ENCODE measurements around the gene PCDHGA7.

PCDHGA7 gene

DNA sequence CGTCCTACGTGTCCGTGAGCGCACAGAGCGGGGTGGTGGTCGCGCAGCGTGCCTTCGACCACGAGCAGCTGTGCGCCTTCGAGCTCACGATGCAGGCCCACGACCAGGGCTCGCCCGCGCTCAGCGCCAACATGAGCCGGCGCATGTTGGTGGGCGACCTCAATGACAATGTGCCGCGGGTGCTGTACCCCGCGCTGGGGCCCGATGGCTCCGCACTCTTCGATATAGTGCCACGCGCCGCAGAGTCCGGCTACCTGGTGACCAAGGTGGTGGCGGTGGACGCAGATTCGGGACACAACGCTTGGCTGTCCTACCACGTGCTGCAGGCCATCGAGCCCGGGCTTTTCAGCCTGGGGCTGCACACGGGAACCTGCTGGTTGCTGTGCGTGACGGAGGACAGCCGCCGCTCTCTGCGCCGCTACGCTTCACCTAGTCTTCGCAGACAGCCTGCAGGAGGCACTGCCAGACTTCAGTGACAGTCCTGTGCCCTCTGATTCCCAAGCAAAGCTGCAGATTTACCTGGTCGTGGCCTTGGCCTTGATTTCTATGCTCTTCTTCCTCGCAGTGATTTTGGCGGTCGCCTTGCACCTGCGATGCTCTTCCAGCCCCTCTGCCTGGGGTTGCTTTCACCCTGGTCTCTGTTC is 45.4 kb downstream of the PCDHGA7 start (continued):
- TF ChIP-seq, protein P1, sequence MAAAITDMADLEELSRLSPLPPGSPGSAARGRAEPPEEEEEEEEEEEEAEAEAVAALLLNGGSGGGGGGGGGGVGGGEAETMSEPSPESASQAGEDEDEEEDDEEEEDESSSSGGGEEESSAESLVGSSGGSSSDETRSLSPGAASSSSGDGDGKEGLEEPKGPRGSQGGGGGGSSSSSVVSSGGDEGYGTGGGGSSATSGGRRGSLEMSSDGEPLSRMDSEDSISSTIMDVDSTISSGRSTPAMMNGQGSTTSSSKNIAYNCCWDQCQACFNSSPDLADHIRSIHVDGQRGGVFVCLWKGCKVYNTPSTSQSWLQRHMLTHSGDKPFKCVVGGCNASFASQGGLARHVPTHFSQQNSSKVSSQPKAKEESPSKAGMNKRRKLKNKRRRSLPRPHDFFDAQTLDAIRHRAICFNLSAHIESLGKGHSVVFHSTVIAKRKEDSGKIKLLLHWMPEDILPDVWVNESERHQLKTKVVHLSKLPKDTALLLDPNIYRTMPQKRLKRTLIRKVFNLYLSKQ (tag by site-specific recombination; IDR thresholded peaks at IDR 0.05; ENCODE audit: borderline replicate concordance) = no peak
- no peak for TF ChIP-seq ZNF112 (tag by site-specific recombination; IDR thresholded peaks at IDR 0.05)
- TF ChIP-seq RBAK (tag by site-specific recombination; IDR thresholded peaks at IDR 0.05) = no peak
- no peak for TF ChIP-seq IKZF3 (tag by site-specific recombination; IDR thresholded peaks at IDR 0.05)
- no peak for TF ChIP-seq HIC1 (tag by site-specific recombination; IDR thresholded peaks at IDR 0.05)
- TF ChIP-seq ZNF350 (tag by site-specific recombination; IDR thresholded peaks at IDR 0.05) = no peak
- TF ChIP-seq ZNF146 (tag by site-specific recombination; IDR thresholded peaks at IDR 0.05) = no peak
- no peak for TF ChIP-seq ZNF140 (tag by site-specific recombination; IDR thresholded peaks at IDR 0.05)
- TF ChIP-seq ZNF548 (tag by site-specific recombination; IDR thresholded peaks at IDR 0.05) = no peak
- TF ChIP-seq ZNF311 (tag by site-specific recombination; IDR thresholded peaks at IDR 0.05; ENCODE audit: borderline replicate concordance) = no peak
- TF ChIP-seq FEZF1 (tag by site-specific recombination; IDR thresholded peaks at IDR 0.05) = no peak
- TF ChIP-seq ZNF366 (tag by site-specific recombination; conservative IDR thresholded peaks at IDR 0.05) = no peak
- no peak for TF ChIP-seq GFI1B (tag by site-specific recombination; IDR thresholded peaks at IDR 0.05)
- TF ChIP-seq ZNF677 (tag by site-specific recombination; IDR thresholded peaks at IDR 0.05) = no peak

GRCh38 chr5:141430332-141431113 is 48.0 kb downstream of the PCDHGA7 start, which contains the start of gene PCDHGA12:
PCDHGA12 (plus strand) TSS chr5:141430507; CDS start chr5:141430760, 253 bp downstream.
- no peak within 1 kb of the TSS for H3K27ac ChIP-seq (ENCODE audit: extremely low read depth, low read depth, low read length)
- no peaks in the 10 kb centered on the region for H3K4me1 ChIP-seq (ENCODE audit: control insufficient read depth, insufficient read depth, low read length)
- H3K36me3 ChIP-seq (ENCODE audit: control insufficient read depth in 2 of 2, insufficient read depth in 1 of 2, low read length in 2 of 2) = no peaks in the 10 kb centered on the region
- CTCF ChIA-PET = interaction anchor here (0.6 to 5.4 kb wide), 27 partner anchors 8 to 152 kb away, joined by 3 to 38 read pairs (median 4); partner anchors contain the start of genes PCDHGA1, PCDHGA10, PCDHGA11 and PCDHGA2
- H3K4me3 ChIP-seq (ENCODE audit: low read depth, low read length) = no peak within 1 kb of the TSS
- no peak for TF ChIP-seq ZNF362 (tag by site-specific recombination; IDR thresholded peaks at IDR 0.05)
- TF ChIP-seq ZNF169 (tag by site-specific recombination; IDR thresholded peaks at IDR 0.05) = no peak
- TF ChIP-seq GFI1B (tag by site-specific recombination; IDR thresholded peaks at IDR 0.05) = no peak
- TF ChIP-seq ZNF239 (tag by site-specific recombination; IDR thresholded peaks at IDR 0.05) = no peak
- TF ChIP-seq ZNF76 (tag by site-specific recombination; IDR thresholded peaks at IDR 0.05; ENCODE audit: borderline replicate concordance, low read depth) = no peak
- TF ChIP-seq ZNF664 (tag by site-specific recombination; IDR thresholded peaks at IDR 0.05) = no peak
- no peak for TF ChIP-seq ZNF610 (tag by site-specific recombination; IDR thresholded peaks at IDR 0.05; ENCODE audit: borderline replicate concordance)
- no peak for TF ChIP-seq ZNF202 (tag by site-specific recombination; IDR thresholded peaks at IDR 0.05; ENCODE audit: borderline replicate concordance)
- no peak for TF ChIP-seq ZNF600 (tag by site-specific recombination; IDR thresholded peaks at IDR 0.05)
- no peaks in the 10 kb centered on the region for H3K9me3 ChIP-seq (ENCODE audit: control insufficient read depth, insufficient read depth, low read depth, low read length)
- POLR2A ChIA-PET = interaction anchor here (1.0 kb wide), 1 partner anchor 13 kb away, joined by 3 read pairs; no protein-coding TSS in a partner anchor
